DMS53 treated with DMSO at 0.1 percent for 48 hours (cell line): Measurements from ENCODE around the gene SNX30.

Source experiments
- DNase-seq: peaks from one replicate; lab custom pipeline; 2025; ENCODE audit not compliant: unreplicated experiment; lab: John Stamatoyannopoulos, UW

Gene SNX30

DNA sequence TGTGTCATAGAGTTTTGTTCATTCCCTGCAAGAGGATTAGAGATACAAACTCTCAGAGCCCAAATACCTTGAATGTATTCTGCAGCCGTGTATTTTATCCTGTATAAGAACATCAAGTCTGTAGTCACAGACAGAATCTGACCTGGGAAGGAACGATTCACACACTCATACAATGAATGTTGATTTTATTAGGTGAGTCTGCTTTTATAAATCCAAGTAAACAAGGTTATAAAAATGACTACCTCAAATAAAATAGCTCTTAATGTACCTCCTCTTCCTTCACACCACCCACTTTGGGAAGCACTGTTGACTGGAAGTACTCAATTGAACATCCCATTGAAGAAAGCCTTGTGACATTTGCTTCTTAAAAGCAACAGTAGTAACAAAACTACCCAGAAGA is 128.2 kb downstream of the SNX30 start:
- no peak for DNase-seq

DNA sequence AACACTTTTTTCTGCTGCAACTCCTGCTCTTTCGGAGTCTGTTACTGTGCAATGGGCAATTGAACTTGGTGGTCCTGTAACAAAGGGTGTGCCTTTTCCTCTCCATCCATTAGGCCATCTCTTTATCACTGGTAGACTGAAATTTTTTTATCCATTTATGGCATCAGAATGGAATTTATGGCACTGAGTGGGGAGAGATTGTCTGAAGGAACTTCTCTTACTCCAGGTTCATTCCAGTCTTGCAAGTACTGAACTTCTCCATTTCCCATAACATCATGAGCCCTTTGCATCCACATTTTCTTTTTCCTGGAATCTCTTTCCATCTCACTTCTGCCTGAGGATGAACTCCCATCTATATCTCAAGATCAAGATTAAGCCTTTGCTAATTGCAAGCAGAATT is 130.1 kb downstream of the SNX30 start:
- DNase-seq = no peak

DNA sequence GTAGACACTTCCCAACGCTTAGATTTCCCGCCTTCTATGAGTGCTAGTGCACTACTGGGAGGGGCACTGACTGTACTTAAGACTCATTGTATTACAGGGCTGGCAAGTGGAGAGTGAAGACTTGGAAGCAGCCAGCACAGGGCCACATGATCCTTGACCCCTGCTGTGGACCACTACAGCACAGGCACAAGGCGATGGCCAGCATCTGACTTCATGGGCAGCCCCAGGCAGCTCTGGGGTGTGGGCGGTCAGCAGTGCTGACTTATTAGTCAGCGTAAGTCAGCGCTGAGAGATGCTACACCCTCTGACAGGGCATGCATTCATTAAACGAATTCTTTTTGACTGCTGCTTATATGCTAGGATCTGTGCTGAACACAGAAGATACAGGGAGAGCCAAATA is 130.8 kb downstream of the SNX30 start:
- no peak for DNase-seq

DNA sequence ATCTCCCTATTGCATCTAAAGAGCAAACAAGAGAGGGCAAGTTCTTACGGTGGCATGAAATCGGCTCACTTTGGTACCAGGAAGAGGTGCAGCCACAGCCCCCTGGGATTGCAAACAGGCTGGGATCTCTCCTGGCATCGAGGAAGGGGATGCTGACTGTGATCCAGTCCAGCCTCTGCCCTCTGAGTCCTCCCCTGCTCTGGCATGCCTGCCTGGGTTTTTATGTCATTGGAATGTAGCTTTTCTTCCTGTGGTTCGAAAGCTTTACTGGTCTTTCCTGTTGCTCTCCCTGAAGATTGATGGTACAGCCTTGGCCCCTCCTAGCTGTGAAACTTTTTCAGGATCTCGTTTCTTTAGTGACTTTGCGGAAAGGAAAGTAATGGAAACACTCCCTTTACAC is 133.5 kb downstream of the SNX30 start:
- DNase-seq = no peak

DNA sequence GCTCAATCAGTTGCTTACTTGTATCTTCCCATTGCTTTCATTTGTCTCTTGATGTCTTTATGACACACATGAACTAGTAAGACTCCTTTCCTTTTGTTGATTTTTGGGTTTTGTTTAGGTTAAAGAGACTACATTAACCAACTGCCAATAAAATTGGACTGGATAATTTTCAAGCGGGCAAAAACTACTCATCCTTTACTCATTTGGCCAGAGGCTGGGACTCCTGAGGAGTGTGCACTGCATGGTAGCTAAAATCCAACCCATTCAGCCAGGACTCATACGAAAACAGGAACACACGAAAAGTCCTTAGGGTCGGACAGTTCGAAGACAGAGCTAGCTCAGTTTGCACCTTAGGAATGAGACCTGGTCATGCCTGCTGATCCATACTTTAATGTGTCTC is 134.2 kb downstream of the SNX30 start:
- no peak for DNase-seq

DNA sequence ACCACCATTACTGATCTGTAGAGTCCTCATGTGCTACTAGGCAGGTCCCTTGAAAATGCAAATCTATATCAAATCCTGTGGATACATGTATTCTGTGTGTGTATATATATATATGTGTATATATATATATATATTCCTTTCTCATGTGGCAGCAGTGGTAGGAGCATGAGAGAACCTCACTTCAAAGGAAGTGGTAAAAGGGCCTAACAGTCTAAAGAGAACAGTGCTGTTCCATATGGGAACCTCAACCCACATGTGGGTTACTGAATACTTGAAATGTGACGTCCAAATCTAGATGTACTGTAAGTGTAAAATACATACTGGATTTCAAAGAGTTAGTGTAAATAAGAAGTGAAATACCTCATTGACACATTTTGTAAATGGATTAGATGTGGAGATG is 134.8 kb downstream of the SNX30 start:
- DNase-seq = no peak

DNA sequence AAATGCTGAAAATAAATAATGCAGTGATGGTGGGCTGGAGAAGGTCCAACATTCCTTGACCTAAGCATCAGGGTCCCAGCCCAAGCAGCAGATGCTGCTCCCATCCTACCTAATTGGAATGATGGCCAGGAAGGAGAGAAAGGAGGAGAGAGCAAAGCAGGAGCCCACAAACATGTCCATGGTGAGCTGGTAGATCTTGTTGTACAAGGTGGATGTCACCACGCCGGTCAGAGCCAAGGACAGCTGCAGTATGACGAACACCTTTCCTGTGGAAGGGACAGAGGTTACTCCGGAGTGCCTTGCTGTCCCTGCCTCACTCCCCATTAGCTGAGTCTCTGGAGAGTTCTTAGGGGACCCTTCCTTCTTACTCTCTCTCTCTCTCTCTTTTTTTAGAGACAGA is 135.8 kb downstream of the SNX30 start:
- DNase-seq = no peak

DNA sequence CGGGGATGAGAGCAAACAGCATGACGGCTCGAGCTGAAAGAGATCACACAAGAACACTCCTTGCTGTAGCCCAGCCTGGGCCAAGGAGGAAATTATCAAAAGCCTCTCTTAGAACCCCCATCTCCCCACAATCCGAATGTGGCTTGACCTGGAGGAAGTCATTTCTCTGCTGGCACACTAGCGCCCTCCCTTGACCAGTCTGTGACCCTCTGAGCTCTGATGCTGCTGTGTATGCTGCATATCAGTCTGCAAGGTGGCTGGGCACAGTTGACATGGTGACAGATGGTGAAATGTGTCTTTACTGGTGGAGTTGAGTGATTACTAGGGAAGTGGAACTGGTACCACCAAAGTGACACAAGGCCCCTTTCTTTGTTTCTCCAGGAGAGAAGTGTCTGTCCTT is 136.8 kb downstream of the SNX30 start:
- no peak for DNase-seq

DNA sequence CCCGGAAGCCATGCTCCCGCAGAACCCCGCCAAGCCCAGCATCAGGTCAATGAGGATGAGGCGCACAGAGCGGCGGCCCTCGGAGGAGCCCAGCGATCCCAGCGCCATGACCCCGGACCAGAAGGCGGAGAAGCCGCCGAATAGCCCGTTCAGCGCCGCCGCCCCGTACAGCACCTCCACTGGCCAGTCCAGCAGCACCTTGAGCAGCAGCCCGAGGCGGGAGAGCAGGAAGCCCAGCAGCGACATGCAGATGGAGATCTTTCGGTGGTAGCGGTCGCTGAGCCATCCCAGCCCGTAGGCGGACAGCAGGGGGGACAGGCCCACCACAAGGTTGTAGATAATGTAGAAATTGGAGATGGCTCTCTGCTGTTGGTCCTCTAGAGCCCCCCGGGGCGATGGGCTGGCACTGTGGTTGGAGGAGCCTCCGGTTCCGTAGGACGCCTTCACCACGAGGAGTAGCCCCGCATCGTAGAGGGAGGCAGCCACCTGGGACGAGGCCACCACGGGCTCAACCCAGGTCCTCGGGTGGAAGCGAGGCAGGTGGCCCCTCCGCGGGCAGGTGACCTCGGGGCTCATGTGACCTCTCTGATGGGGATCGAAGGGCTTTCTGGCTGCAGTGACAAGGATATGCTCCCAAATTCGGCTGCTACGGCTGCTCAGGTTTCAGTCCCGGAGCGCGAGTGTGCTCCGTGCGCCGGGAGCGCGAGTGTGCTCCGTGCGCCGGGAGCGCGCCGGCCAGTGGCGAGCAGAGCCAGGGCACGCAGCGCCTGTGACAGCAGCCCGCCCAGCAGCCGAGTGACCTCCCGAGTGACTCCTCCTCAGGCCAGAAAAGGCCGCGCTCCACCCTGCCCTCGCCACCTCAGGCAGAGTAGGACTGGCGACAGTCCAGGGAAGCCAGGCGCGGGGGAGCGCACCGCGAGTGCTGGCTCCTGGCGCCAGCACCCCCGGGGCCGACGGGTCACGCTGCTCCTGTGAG is 139.8 kb downstream of the SNX30 start, which contains the start of gene SLC46A2:
TSS of gene SLC46A2 (minus strand) at position 771 of the 976 bp plus-strand sequence. CDS start at position 576, 195 bp downstream.
- DNase-seq = no peak

DNA sequence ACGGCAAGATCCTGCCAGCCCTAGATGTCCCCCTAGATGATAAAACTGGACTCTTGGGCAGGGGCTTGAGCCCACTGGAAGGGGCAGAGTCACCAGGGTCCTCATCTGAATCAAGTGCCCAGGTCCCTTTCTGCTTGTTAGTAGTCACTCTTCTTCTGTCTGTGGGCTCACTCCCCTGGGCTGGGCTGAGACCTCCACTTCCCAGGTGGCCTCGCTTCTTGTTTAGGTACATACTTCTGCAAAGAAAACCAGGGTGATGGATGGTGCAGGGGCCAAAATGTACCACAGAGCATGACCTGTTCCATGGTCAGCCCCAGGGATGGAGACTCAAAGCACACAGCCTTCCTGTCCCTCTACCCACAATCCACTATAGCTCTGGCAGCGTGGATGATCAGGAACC is 141.0 kb downstream of the SNX30 start:
- DNase-seq = no peak

DNA sequence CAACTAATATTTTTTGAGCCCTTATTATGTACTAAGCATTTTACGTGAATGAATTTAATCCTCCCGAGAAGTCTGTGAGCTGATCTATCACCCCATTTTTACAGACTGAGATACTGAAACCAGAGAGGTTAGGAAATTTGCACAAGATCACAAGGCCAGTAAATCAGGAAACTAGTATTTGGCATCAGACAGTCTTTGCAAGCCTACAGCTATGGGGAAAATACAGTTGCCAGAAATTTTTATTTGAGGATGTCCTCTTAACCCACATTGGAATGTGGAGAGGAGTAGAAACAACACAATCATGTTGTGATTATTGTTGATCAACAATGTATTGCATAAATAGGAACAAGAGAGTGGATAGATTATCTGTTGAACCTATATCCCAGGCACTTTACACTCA is 142.4 kb downstream of the SNX30 start:
- no peak for DNase-seq

DNA sequence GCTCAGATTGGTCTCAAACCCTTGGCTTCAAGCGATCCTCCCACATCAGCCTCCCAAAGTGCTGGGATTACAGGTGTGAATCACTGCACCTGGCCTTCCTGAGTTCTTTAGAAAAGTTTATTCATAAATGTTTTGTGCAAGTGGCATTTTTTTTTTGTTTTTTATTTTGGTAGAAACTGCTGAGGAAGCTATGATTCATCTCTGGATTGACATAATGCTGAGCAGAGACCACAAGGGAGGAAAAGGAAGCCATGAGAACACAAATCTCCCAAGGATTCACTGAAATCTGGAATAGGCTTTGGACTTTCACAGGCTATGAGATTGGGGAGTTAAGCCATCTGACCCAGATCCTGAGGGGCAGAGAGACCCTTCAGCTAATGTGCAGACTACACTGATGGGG is 143.5 kb downstream of the SNX30 start:
- no peak for DNase-seq

DNA sequence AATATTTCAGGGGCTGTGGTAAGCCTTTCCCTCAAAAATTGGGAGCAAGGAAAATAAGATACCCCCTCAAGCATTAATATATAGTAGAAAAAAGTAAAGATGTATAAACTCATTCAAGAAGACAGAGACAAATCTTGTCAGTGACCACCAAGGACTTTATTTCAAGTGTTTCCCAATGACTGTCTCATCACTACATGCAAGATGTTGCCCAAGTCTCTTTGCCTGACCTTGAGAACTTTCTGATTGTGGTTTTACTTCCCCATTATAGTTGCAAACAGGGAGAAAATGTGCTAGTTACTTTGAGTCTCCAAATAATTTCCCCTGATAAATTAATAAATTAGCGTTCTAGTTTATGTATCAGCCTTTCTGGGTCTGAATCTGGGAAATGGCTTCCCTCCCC is 144.1 kb downstream of the SNX30 start:
- DNase-seq = no peak

DNA sequence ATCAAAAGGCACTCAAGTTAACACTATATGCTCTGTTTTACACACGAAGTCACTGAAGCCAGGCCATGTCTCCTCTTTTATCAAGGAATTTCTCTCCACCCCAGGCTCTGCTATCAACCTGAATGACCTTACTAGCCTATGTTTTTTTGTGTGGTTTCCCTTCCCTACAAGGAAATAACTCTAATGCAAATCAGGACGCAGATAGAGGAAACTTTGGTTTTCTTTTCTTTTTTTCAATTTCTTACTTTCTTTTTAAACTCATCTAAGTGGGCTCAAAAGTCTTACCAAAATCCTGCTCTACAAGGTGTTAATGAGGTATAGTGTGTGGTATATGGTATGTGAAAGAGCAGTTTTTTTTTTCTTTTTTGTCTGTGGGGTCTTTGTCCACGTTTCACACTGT is 145.6 kb downstream of the SNX30 start:
- DNase-seq = no peak

DNA sequence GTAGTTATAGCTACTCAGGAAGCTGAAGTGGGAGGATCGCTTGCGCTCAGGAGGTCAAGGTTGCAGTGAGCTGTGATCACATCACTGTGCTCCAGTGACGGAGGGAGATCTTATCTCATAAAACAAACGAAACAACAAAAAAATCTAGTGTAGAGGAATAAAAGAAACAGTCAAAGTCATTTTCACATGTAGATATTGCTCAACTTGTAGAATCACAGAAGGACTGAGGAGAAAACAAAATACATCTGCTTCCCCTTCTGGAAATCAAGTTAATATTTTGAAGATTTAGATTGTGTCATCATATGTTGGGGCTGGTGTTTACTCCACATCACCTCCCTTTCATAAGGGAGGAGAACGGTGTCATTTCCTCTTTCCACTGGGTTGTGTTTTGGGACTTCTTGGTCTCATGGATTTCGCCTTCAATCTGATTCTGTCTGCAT is 148.3 kb downstream of the SNX30 start:
- no peak for DNase-seq

DNA sequence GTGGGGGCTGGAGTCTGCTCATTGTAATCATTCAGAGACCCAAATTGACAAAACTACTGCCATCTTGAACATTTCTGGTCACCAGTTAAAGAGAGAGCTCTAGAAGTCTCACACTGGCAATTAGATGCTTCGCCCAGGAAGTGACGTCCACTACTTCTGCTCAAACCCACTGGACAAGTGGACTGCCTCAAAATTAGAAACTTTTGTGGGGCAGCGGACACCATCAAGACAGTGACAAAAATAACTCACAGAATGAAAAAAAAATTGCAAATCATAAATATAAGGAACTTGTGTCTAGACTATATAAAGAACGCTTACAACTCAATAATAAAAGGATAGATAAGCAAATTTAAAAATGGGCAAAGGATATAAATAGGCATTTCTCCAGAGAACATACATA is 149.9 kb downstream of the SNX30 start:
- no peak for DNase-seq

DNA sequence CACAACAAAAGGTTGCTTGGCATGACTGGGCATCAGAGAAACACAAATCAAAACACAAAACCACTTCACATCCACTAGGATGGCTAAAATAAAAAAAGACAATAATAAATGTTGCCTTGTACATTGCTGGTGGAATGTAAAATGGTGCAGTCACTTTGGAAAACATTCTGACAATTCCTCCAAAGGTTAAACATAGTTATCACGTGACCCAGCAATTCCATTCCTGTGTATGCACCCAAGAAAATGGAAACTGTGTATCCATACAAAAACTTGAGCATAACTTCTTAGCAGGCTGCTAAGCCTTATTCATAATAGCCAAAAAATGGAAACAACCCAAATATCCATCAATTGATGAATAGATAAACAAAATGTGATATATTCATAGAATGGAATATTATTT is 150.3 kb downstream of the SNX30 start:
- DNase-seq = no peak

DNA sequence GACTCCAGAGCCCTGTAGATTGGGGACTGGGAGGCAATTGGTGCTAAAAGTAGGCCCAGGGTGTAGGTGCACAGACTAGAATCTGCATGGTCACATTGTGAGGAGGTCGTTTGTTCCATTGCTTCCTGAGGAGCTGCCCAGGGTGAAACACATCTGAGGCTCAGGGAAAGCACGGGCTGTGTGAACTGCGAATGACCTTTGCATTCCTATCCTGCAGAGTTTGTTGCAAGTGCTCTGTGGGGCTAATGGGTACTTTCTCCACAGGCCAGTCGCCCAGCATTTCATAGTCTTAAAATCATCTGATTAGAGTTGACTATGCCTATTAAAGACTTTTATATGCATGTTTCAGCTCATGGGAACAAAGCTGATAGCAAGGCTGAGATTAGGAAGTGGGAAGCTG is 154.5 kb downstream of the SNX30 start:
- no peak for DNase-seq

DNA sequence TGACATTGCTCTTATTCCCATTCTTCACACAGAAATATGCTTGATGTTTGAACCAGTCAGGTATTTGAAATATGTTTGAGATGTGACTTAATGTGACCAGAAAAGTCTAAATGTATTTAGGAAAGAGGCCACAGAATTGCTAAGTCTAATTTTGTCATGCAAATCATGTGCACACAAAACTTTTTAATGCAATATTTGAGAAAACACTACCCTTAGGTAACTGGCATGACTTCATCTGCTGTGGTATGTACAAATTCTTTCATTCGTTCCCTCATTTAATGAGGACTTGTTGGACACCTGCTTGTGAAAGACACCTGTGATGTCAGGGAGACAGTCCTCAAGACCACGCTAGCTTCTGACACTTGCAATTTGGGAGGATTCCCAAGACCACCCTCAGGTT is 161.2 kb downstream of the SNX30 start:
- DNase-seq = no peak

DNA sequence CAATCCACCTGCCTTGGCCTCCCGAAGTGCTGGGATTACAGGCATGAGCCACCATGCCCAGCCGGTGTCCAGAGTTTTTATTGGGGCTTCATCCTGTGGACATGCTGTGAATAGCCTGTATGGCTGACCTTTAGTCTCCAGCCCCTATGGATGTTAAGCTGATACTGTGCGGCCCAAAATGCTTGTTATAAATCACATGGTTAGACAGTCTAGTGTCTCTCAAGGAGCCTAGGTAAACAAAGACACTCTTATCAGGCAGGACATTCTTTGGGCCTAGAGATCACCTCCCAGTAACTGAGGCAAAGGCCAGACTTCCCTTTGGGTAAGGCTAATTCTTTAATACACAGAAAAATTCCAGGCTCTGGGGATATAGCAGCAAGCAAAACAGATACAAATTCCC is 162.1 kb downstream of the SNX30 start:
- no peak for DNase-seq

DNA sequence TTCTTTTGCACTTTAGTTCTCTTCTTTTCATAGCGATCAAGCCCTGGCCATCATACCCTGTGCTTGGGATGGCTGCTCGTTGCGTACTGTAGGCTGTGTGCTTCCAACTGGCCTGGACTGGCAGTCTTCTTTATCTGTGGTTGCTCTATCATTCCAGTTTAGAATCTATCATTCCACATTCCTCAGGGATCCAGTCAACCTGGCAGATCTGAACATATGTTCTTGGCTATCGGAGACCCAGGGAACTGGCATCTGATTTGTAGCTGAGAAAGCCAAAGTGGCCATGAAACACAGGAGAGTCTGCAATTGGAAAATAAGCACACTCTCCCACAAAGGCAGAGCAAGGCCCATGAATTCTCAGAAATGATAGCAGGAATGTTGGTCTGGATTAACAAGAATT is 162.8 kb downstream of the SNX30 start:
- no peak for DNase-seq

DNA sequence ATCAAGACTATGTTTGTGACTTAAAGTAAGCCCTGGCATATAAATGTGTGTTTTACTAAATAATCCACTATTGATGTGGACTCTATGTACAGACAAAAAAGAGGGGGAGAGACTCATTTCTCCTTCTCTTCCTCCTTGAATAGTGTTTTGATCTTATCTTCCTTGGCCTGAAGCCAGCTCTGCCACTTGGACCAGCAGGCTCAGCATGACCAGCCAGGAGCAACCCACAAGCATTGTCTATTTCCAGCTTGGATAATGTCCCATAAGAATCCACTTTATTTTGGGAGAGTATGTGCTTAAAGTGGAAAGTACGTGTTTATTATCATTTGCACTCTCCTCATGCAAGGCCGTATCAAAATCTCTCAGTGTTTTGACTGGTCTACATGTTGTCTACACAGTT is 164.0 kb downstream of the SNX30 start:
- DNase-seq = no peak
